Vagina (tissue), 2 donors: ENCODE results near the gene CREBBP. TPM values are rescaled to one million over a fixed set of nuclear protein-coding genes. Genes with fewer than 3 reads are reported as not detected.

Source experiments
- DNase-seq, 2 donors: peaks; one replicate each; pipeline ENCODE4 v3.0.0-alpha.2; 2017; ENCODE audit errors: extremely low spot score in 2 of 2
- H3K27ac ChIP-seq: fragments of 200-600 bp; sonication (generic); one replicate; pipeline ENCODE4 v1.5.1; 2019
- H3K27me3 ChIP-seq: fragments of 200-600 bp; sonication (generic); one replicate; pipeline ENCODE4 v1.5.1; 2019
- H3K36me3 ChIP-seq, 2 donors: fragments of 200-600 bp; sonication (generic); one replicate each; pipeline ENCODE4 v1.5.1; 2017 to 2019
- H3K4me1 ChIP-seq: fragments of 200-600 bp; sonication (generic); one replicate; pipeline ENCODE4 v1.5.1; 2019
- H3K4me3 ChIP-seq, 2 donors: fragments of 200-600 bp; sonication (generic); 1 replicate in 1 of 2; 2 replicates in 1 of 2; pipeline ENCODE4 v1.5.1; 2016 to 2019
- H3K9me3 ChIP-seq: fragments of 200-600 bp; sonication (generic); one replicate; pipeline ENCODE4 v1.5.1; 2019
- POLR2A ChIP-seq, 2 donors: fragments of 450-650 bp; IDR thresholded peaks; one replicate each; pipeline ENCODE4 v1.6.1; 2017; ENCODE audit warnings: antibody characterized with exemption in 2 of 2, mild to moderate bottlenecking in 2 of 2, moderate library complexity in 2 of 2
- POLR2AphosphoS5 ChIP-seq, 2 donors: sonication (generic); formaldehyde crosslinking; IDR thresholded peaks; one replicate each; pipeline ENCODE4 v1.9.0; 2017; ENCODE audit warnings: antibody characterized with exemption in 2 of 2, mild to moderate bottlenecking in 2 of 2, low read depth in 1 of 2; ENCODE audit not compliant: insufficient read depth in 1 of 2
- intact Hi-C: fragments of 100-400 bp; cut with DNase I; formaldehyde crosslinking; loops from one replicate; pipeline ENCODE4 v1.15.1; 2023
- total RNA-seq: library from RNA; depleted of rRNA; stranded (reverse); fragments of >200 nt; gene quantifications from one replicate; pipeline ENCODE4 v1.2.3, GENCODE V29; 2016
- TF ChIP-seq, protein P1 (sequence below), 3 experiments: fragments of 450-650 bp in 2 of 3; fragments of 200-600 bp in 1 of 3; sonication (generic) in 1 of 3; IDR thresholded peaks; one replicate each; pipeline ENCODE4 v1.5.1; 2017 to 2019; ENCODE audit warnings: antibody characterized with exemption in 3 of 3, mild to moderate bottlenecking in 2 of 3, moderate library complexity in 2 of 3

CREBBP gene
- total RNA-seq, 1 donor from 2014 or later: 102 TPM

DNA sequence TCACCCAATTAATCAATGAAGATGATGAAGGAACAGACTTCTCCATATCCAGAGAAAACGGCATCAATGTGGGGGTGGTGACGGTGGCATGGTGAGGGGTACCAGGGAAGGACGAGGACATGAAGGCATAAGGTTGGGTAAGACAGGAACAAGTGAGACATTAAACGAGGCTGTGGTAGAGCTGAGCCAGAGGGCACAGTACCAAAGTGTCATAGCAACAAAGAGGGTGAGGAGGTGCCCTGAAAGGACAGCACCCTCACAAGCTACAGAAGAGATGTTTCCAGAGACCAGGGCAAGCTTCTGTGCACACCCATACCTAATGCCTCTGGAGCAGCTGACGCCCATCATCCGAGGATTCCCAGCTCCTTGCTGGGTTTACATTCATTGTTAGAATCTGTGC lies 105.7 kb downstream of the CREBBP start:
- H3K27ac ChIP-seq: no peak overlapping the region
- no peaks in the 10 kb centered on the region for H3K9me3 ChIP-seq
- H3K36me3 ChIP-seq: peaks cover 0 to 79% of the 10 kb centered on the region in 2 donors
- intact Hi-C loops: no loop called here
- DNase-seq: no peak
- no peaks in the 10 kb centered on the region for H3K4me1 ChIP-seq
- no peak overlapping the region for H3K4me3 ChIP-seq
- no peaks in the 10 kb centered on the region for H3K27me3 ChIP-seq
- TF ChIP-seq, protein P1, sequence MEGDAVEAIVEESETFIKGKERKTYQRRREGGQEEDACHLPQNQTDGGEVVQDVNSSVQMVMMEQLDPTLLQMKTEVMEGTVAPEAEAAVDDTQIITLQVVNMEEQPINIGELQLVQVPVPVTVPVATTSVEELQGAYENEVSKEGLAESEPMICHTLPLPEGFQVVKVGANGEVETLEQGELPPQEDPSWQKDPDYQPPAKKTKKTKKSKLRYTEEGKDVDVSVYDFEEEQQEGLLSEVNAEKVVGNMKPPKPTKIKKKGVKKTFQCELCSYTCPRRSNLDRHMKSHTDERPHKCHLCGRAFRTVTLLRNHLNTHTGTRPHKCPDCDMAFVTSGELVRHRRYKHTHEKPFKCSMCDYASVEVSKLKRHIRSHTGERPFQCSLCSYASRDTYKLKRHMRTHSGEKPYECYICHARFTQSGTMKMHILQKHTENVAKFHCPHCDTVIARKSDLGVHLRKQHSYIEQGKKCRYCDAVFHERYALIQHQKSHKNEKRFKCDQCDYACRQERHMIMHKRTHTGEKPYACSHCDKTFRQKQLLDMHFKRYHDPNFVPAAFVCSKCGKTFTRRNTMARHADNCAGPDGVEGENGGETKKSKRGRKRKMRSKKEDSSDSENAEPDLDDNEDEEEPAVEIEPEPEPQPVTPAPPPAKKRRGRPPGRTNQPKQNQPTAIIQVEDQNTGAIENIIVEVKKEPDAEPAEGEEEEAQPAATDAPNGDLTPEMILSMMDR (IDR thresholded peaks at IDR 0.05): no peak
- no peak for TF ChIP-seq POLR2A (IDR thresholded peaks at IDR 0.05)
- no peak for TF ChIP-seq POLR2AphosphoS5 (IDR thresholded peaks at IDR 0.05; ENCODE audit: insufficient read depth in 1 of 2, low read depth in 1 of 2)

DNA sequence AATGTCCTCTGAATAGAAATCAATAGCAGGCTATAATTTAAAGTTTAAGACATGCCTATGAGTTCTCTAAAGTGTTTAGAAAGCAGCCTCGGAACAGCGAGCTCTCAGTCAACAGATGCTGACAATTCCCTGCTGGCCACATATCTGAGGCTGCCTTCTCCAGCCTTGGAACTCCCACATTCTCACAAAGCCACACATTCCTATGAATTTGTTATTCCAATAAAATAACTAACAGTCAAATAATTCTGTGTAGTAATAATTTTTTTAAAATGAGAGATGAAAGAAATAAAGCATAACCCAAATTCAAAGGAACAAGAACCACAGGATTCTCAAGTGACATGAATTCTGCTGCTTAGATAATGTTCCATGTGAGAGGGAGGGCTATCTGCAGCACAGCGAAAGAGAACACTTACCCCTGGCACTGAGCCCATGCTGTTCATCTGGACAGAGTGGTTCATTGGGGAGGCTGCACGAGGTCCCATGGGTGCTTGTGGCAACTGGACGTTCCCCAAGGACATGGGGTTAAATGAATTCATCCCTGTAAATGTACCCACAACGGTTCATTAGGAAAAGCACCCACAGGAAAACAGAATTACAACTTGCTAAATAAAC lies 106.3 kb downstream of the CREBBP start:
- Histone ChIP-seq H3K36me3 (peaks cover 0 to 79% of the 10 kb centered on the region in 2 donors), H3K27ac (no peak overlapping the region), H3K4me1 (no peaks in the 10 kb centered on the region), H3K27me3 (no peaks in the 10 kb centered on the region), H3K4me3 (no peak overlapping the region), H3K9me3 (no peaks in the 10 kb centered on the region)
- TF ChIP-seq, protein P1 (IDR thresholded peaks at IDR 0.05): no peak
- no peak for TF ChIP-seq POLR2A (IDR thresholded peaks at IDR 0.05)
- no peak for TF ChIP-seq POLR2AphosphoS5 (IDR thresholded peaks at IDR 0.05; ENCODE audit: insufficient read depth in 1 of 2, low read depth in 1 of 2)
- intact Hi-C loops: no loop called here
- no peak for DNase-seq

DNA sequence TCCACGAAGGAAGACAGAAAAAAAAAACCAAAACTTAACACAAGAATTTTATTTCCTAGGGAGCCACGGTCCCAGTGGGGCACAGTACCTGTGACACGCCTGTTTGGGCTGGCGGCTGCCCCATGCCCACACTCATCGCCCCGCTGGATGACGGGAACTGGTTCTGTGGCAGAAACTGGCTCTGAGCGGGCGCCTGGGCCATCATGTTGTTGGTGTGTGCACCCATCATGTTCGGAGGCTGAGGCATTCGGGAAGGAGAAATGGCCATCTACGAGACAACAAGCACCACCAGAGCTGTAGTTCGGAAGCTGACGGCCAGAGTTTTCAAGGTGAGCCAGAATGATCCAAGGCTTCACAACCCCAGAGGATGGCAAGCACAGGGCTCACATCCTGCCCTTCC lies 106.8 kb downstream of the CREBBP start:
- Histone ChIP-seq H3K4me3 (no peak overlapping the region), H3K36me3 (peaks cover 0 to 80% of the 10 kb centered on the region in 2 donors), H3K4me1 (no peaks in the 10 kb centered on the region), H3K27ac (no peak overlapping the region), H3K9me3 (no peaks in the 10 kb centered on the region), H3K27me3 (no peaks in the 10 kb centered on the region)
- intact Hi-C loops: no loop called here
- no peak for DNase-seq
- TF ChIP-seq POLR2A (IDR thresholded peaks at IDR 0.05) (no peak), POLR2AphosphoS5 (IDR thresholded peaks at IDR 0.05; ENCODE audit: insufficient read depth in 1 of 2, low read depth in 1 of 2) (no peak)
- TF ChIP-seq, protein P1 (IDR thresholded peaks at IDR 0.05): no peak

DNA sequence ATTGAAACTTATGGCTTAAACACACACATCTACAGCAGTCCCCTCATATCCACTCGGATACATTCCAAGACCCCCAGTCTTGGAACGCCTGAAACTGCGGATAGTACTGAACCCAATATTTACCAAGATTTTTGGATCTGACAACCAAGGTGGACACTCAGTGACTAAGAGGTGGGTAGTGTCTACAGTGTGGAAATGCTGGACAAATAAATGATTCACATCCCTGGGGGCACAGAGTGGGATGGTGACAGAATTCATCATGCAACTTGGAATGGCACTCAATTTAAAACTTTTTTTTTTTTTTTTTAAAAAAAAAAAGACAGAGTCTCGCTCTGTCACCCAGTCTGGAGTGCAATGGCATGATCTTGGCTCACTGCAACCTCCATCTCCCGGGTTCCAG lies 109.0 kb downstream of the CREBBP start:
- Histone ChIP-seq H3K36me3 (peaks cover 3 to 82% of the 10 kb centered on the region in 2 donors), H3K4me1 (no peaks in the 10 kb centered on the region), H3K9me3 (no peaks in the 10 kb centered on the region), H3K27me3 (no peaks in the 10 kb centered on the region), H3K4me3 (no peak overlapping the region), H3K27ac (no peak overlapping the region)
- DNase-seq: no peak
- intact Hi-C loops: no loop called here
- TF ChIP-seq POLR2A (IDR thresholded peaks at IDR 0.05) (no peak), POLR2AphosphoS5 (IDR thresholded peaks at IDR 0.05; ENCODE audit: insufficient read depth in 1 of 2, low read depth in 1 of 2) (no peak)
- TF ChIP-seq, protein P1 (IDR thresholded peaks at IDR 0.05): no peak

DNA sequence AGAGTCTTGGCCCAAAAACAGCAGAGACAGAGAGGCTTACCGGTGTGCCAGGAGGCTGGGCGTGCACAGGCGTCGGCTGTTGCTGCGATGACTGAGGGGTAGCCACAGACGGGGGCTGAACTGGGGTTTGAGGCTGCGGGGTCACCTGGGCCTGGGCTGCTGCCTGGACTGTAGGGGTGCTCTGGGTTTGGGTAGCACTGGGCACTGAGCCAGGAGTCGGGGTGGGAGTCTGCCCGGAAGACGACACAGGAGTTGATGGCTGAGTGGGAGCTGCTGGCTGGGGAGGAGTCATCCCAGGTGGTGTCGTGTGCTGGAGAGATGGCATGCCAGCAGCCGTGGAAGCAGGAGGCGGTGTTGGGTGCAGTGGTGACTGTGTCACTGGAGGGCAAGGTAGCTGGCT lies 110.0 kb downstream of the CREBBP start:
- peaks cover 3 to 84% of the 10 kb centered on the region in 2 donors for H3K36me3 ChIP-seq
- DNase-seq: peak in 1 of 2 donors; percentile 64
- no peak overlapping the region for H3K4me3 ChIP-seq
- no peaks in the 10 kb centered on the region for H3K9me3 ChIP-seq
- TF ChIP-seq, protein P1 (IDR thresholded peaks at IDR 0.05): no peak
- TF ChIP-seq POLR2AphosphoS5 (IDR thresholded peaks at IDR 0.05; ENCODE audit: insufficient read depth in 1 of 2, low read depth in 1 of 2): peak in 1 of 2 donors; percentile 22
- intact Hi-C loops: no loop called here
- H3K4me1 ChIP-seq: no peaks in the 10 kb centered on the region
- H3K27ac ChIP-seq: no peak overlapping the region
- no peaks in the 10 kb centered on the region for H3K27me3 ChIP-seq
